KBM-7 (cell line): ENCODE results near the gene DOCK6.

Experiments used
- DNase-seq: peaks from one replicate; pipeline ENCODE4 v3.0.0-alpha.2; 2015
- in situ Hi-C: fragments of 300-500 bp; cut with MboI; formaldehyde crosslinking; loops from 2 replicates; pipeline ENCODE4 v1.14.3; 2020; ENCODE audit warnings: low sequenced_read_pairs, low pct_unique_long_range_greater_than_20kb, mixed read lengths

The DOCK6 gene

GRCh38 chr19:11251217-11251616, 11.1 kb downstream of the DOCK6 start:
- in situ Hi-C loops: no loop called here
- DNase-seq: no peak

GRCh38 chr19:11248852-11249251, 13.5 kb downstream of the DOCK6 start:
- no peak for DNase-seq
- in situ Hi-C loops: no loop called here

- DNase-seq: no peak
- in situ Hi-C loops: no loop called here
Measured at GRCh38 chr19:11247934-11248333, 14.4 kb downstream of the DOCK6 start.

- no peak for DNase-seq
- in situ Hi-C loops: no loop called here
Measured at GRCh38 chr19:11247391-11247790, 14.9 kb downstream of the DOCK6 start.

GRCh38 chr19:11246941-11247340, 15.4 kb downstream of the DOCK6 start:
- in situ Hi-C loops: no loop called here
- DNase-seq: no peak

DNA sequence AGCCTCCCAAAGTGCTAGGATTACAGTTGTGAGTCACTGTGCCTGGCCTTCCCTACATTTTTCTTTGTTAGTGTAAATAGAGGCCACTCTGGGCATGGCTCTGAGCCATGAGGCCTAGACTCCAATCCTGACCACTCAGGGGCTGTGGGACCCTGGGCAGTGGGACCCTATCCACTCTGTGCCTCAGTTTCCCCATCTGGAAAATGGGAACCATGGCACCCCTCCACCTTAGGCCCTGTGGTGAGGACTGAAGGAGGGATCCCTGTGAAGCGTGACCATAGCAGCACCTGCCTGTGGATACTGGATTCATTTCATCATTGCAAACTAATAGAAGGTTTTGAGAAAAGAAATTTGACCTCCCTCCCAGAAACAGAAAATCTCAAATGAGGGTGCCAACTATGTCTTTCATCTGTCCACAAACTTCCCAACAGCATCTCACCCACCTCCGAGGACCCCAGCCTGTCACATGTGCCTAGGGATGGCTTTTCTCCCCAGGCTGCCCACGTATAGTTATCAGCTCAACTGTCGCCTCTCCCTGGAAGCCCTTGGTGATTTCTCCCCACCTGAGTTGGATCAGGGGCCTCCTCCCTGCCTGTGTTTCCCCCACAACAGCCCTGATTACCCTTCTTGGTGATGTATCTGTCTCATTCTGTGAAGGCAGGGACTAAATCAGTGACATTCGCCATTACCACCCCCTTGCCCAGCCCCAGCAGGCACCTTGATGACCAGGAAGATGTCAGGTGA, 17.3 kb downstream of the DOCK6 start:
- no peak for DNase-seq
- in situ Hi-C loops: no loop called here

DNA sequence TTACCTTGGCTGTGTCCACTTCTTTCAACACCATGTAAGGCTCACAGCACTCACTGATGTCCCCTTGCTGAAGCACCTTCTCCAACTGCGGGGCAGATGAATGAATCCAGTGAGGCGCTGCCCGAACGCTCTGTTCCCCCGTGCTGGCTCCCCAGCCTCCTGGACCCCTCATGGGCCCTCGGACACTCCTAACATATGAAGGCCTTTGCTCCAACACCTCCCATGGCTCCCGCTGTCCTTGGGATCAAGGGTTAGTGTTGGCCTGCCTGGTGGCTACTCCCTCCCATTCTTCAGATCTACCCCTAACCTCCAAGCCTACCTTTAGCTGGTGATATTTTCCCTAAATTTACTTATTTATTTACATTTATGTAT, 18.5 kb downstream of the DOCK6 start:
- DNase-seq: no peak
- in situ Hi-C loops: no loop called here

- DNase-seq: peak; percentile 69
- in situ Hi-C loops: no loop called here
Measured at GRCh38 chr19:11242864-11243797, 19.2 kb downstream of the DOCK6 start.

DNA sequence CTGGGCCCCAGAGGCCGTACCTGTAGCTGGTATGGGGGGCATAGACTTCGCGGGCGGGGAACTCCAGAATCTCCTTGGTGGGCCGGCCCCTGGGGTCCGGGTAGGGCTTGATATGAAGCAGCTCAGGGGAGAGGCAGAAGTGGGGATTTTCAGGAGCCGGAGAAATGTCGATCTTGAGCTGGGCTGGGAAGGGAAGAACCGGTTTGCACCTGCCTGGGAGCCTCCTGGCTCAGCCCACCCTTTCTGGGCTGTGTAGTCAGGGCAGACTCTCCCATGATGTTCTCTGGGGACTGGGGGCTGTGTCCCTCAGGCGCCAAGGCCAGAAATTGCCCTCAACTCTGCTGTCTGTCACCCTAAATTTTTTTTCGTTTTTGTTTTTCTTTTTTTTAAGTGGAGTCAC, 20.3 kb downstream of the DOCK6 start:
- DNase-seq: no peak
- in situ Hi-C loops: no loop called here

DNA sequence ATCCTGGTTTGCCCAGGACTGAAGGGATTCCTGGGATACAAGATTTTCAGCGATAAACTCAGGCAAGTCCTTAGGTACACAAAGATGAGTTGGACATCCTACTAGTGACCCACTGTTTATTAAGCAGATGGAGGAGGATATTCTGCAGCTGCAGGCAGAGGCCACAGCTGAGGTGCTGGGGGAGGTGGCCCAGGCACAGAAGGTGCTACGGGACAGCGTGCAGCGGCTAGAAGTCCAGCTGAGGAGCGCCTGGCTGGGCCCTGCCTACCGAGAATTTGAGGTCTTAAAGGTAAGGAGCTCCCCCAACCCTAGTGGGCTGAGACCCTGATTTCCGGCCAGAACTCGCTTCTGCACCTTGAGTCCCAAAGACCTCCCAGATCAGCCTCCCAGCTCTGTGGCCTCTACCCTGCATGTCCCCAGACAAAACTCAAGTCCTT, 22.3 kb downstream of the DOCK6 start:
- in situ Hi-C loops: no loop called here
- DNase-seq: no peak

GRCh38 chr19:11239377-11240000, 22.8 kb downstream of the DOCK6 start, which contains the start of gene ANGPTL8:
ANGPTL8 (plus strand) TSS chr19:11239619; CDS start chr19:11239638, 19 bp downstream.
- in situ Hi-C loops: no loop called here
- DNase-seq: no peak

GRCh38 chr19:11238781-11239376, 23.4 kb downstream of the DOCK6 start:
- in situ Hi-C loops: no loop called here

DNA sequence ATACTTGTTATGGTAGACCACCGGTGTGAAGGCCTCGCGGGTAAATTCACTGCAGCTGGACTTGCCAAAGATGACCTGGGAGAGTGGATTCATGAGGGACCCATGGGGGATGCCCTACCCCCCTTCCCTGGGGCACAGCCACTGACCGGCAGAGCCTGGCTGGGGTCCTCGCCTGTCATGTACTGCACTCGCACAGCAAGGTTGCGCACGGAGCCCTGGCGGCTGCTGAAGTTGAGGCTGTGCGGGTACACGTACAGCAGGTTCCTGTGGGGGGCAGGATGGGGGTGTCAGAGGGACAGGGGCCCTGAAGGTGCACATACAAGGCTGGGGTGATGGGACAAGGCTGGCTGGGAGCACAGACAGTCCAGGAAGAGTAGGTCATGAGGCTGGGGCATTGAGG, 24.3 kb downstream of the DOCK6 start:
- DNase-seq: no peak

More at GRCh38 chr19:11238781-11239376, 23.4 kb downstream of the DOCK6 start:
- no peak for DNase-seq

GRCh38 chr19:11237321-11237720, 25.0 kb downstream of the DOCK6 start:
- in situ Hi-C loops: no loop called here
- DNase-seq: no peak

More for the DNA sequence above, 24.3 kb downstream of the DOCK6 start:
- in situ Hi-C loops: no loop called here

DNA sequence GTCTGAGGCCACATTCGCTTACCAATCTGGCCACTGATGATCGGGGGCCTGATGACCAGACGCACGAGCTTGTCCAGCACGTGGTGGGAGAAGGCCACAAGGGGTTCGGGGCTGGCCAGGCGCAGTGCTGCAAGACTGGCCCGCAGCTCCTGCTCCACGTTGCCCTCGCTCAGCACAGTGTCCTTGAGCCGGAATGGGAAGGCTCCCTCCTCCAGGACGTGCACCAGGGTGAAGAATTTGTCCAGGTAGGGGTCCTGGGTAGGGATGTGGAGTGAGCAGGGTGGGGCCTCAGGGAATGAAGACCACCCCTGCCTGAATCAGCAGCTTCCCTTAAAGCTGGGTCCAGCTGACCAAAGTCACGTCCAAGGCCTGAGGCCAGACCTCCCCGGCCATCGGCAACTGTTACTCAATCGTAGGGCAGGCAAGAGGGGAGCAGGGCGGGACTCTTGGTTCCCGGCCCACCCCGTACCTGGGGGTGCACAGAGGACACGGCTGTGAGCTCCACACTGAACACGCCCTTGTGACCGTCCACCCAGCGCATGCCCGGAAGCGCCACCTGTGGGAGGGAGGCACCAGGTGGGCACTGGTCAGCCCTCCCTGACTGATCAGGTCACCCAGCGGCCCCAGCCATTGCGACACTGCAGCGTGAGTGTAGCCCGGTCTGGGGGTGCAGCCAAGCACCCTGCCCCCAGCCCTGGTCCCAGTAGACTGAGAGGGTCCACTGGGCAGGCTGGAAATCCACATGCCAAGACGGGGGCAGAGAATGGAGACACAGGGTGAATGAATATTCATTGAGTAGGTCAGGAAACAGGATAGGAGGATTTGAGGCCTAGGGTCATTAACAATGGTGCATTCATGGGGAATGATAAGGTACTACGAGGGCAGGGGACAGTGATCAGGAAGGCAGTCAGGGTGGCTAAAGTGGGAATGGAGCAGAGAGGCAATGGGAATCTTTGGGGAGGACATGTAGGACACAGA, 25.7 kb downstream of the DOCK6 start:
- in situ Hi-C loops: no loop called here
- no peak for DNase-seq

- in situ Hi-C loops: no loop called here
- DNase-seq: no peak
Measured at GRCh38 chr19:11234486-11235075, 27.7 kb downstream of the DOCK6 start.

- no peak for DNase-seq
- in situ Hi-C loops: no loop called here
Measured at GRCh38 chr19:11233073-11233472, 29.3 kb downstream of the DOCK6 start.

GRCh38 chr19:11232555-11232954, 29.8 kb downstream of the DOCK6 start:
- DNase-seq: no peak
- in situ Hi-C loops: no loop called here
